ENCODE data around the gene ACTR8. TPM values are rescaled to one million over a fixed set of nuclear protein-coding genes. Genes with fewer than 3 reads are reported as not detected.

The ACTR8 gene
- total RNA-seq, 3 donors from 2014 or later (not counting 1 experiment from before 2014, with no cell fraction given) = 32.5 to 54.2 (median 41.5) TPM

DNA sequence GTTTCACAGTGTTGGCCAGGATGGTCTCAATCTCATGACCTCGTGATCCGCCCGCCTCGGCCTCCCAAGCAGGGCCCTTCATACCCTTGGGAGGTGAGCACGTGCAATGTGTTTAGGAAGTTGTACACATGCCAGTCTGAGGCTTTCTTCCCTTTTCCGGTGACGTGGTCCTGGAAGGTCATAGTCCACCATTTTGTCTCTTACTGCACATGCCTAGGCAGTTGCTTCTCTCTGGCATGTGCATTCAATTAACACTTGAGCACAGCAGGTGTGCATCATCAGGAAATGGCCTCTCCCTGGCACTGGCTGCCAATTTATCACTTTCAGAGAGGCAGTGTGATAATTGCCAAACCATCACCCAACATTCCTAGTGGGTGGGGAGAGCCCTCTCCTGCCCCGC is 31.4 kb upstream of the ACTR8 start:
- DNase-seq (no peak), ATAC-seq (no peak)
- Mint-ChIP-seq H3K9me3 (no peaks in the 10 kb centered on the region), H3K4me3 (no peak overlapping the region), H3K4me1 (no peaks in the 10 kb centered on the region), H3K36me3 (peaks cover 7% of the 10 kb centered on the region), H3K27ac (no peak overlapping the region), H3K27me3 (ENCODE audit: low read depth in 2 of 2) (peaks cover 39 to 59% of the 10 kb centered on the region in 2 donors)
- intact Hi-C loops (cut with micrococcal nuclease) = no loop called here
- TF ChIP-seq, protein P1, sequence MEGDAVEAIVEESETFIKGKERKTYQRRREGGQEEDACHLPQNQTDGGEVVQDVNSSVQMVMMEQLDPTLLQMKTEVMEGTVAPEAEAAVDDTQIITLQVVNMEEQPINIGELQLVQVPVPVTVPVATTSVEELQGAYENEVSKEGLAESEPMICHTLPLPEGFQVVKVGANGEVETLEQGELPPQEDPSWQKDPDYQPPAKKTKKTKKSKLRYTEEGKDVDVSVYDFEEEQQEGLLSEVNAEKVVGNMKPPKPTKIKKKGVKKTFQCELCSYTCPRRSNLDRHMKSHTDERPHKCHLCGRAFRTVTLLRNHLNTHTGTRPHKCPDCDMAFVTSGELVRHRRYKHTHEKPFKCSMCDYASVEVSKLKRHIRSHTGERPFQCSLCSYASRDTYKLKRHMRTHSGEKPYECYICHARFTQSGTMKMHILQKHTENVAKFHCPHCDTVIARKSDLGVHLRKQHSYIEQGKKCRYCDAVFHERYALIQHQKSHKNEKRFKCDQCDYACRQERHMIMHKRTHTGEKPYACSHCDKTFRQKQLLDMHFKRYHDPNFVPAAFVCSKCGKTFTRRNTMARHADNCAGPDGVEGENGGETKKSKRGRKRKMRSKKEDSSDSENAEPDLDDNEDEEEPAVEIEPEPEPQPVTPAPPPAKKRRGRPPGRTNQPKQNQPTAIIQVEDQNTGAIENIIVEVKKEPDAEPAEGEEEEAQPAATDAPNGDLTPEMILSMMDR (IDR thresholded peaks at IDR 0.05) = no peak
- no peaks in the 10 kb centered on the region for H3K9me3 ChIP-seq (ENCODE audit: control insufficient read depth, insufficient read depth, low read length)
- H3K4me3 ChIP-seq (ENCODE audit: low read length) = no peak overlapping the region
- 90% methylated on average over 6 of the region's 8 CpGs for WGBS (ENCODE audit: insufficient coverage)
- peaks cover 13% of the 10 kb centered on the region for H3K27me3 ChIP-seq (ENCODE audit: control insufficient read depth, insufficient read depth, low read length)
- H3K4me1 ChIP-seq (ENCODE audit: control insufficient read depth, insufficient read depth, low read length) = no peaks in the 10 kb centered on the region
- no peak overlapping the region for H3K27ac ChIP-seq (ENCODE audit: low read length)
- H3K36me3 ChIP-seq (ENCODE audit: control insufficient read depth, insufficient read depth, low read length) = no peaks in the 10 kb centered on the region

DNA sequence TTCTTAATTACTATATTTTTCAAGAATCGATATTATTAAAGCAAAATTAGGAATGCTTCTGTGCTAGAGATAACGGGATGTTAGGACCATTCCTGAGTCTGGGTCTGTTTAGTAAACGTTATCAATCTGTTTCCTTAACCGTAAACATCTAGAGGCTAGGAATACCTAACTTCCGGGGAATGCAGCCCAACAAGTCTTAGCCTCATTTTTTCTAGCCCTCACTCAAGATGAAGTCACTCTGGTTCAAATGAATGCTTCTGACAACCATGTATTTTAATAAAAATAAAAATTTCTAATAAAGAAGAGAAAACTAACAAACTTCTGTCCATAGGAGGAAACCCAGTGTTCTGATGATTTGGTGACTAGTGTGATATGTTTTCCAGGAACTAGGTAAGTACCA is 20.8 kb upstream of the ACTR8 start:
- H3K4me1 ChIP-seq (ENCODE audit: control insufficient read depth, insufficient read depth, low read length) = no peaks in the 10 kb centered on the region
- Mint-ChIP-seq H3K4me3 (no peak overlapping the region), H3K27me3 (ENCODE audit: low read depth in 2 of 2) (peaks cover 34 to 69% of the 10 kb centered on the region in 2 donors), H3K36me3 (no peaks in the 10 kb centered on the region), H3K27ac (no peak overlapping the region), H3K4me1 (no peaks in the 10 kb centered on the region), H3K9me3 (peaks cover 0 to 3% of the 10 kb centered on the region in 2 donors)
- H3K27me3 ChIP-seq (ENCODE audit: control insufficient read depth, insufficient read depth, low read length) = peaks cover 7% of the 10 kb centered on the region
- intact Hi-C loops (cut with micrococcal nuclease) = no loop called here
- no peak overlapping the region for H3K27ac ChIP-seq (ENCODE audit: low read length)
- H3K36me3 ChIP-seq (ENCODE audit: control insufficient read depth, insufficient read depth, low read length) = no peaks in the 10 kb centered on the region
- no peak for DNase-seq
- H3K9me3 ChIP-seq (ENCODE audit: control insufficient read depth, insufficient read depth, low read length) = no peaks in the 10 kb centered on the region
- 71% methylated on average over 4 of the region's 5 CpGs for WGBS (ENCODE audit: insufficient coverage)
- no peak overlapping the region for H3K4me3 ChIP-seq (ENCODE audit: low read length)
- TF ChIP-seq, protein P1 (IDR thresholded peaks at IDR 0.05) = no peak
- ATAC-seq = no peak

DNA sequence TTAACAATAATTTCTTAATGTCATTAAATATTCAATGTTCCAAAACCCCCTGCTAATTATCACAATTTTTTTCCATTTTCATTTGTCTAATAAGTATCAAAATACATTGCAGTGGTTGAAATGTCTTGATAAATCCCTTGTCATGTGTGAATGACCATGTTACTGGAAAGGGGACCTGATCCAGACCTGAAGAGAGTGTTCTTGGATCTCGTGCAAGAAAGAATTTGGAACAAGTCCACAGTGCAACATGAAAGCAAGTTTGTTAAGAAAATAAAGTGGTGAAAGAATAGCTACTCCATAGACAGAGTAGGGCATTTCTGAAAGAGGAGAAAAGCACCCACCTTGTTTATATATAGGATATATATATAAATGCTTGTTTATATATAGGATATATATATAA is 20.1 kb upstream of the ACTR8 start:
- Mint-ChIP-seq H3K36me3 (no peaks in the 10 kb centered on the region), H3K4me1 (no peaks in the 10 kb centered on the region), H3K4me3 (no peak overlapping the region), H3K9me3 (peaks cover 0 to 3% of the 10 kb centered on the region in 2 donors), H3K27me3 (ENCODE audit: low read depth in 2 of 2) (peaks cover 34 to 67% of the 10 kb centered on the region in 2 donors), H3K27ac (no peak overlapping the region)
- 73% methylated on average over 1 of the region's 1 CpG for WGBS (ENCODE audit: insufficient coverage)
- intact Hi-C loops (cut with micrococcal nuclease) = no loop called here
- DNase-seq (no peak), ATAC-seq (no peak)
- H3K27me3 ChIP-seq (ENCODE audit: control insufficient read depth, insufficient read depth, low read length) = peaks cover 14% of the 10 kb centered on the region
- H3K36me3 ChIP-seq (ENCODE audit: control insufficient read depth, insufficient read depth, low read length) = no peaks in the 10 kb centered on the region
- H3K27ac ChIP-seq (ENCODE audit: low read length) = no peak overlapping the region
- no peaks in the 10 kb centered on the region for H3K4me1 ChIP-seq (ENCODE audit: control insufficient read depth, insufficient read depth, low read length)
- TF ChIP-seq, protein P1 (IDR thresholded peaks at IDR 0.05) = no peak
- H3K9me3 ChIP-seq (ENCODE audit: control insufficient read depth, insufficient read depth, low read length) = no peaks in the 10 kb centered on the region
- no peak overlapping the region for H3K4me3 ChIP-seq (ENCODE audit: low read length)

DNA sequence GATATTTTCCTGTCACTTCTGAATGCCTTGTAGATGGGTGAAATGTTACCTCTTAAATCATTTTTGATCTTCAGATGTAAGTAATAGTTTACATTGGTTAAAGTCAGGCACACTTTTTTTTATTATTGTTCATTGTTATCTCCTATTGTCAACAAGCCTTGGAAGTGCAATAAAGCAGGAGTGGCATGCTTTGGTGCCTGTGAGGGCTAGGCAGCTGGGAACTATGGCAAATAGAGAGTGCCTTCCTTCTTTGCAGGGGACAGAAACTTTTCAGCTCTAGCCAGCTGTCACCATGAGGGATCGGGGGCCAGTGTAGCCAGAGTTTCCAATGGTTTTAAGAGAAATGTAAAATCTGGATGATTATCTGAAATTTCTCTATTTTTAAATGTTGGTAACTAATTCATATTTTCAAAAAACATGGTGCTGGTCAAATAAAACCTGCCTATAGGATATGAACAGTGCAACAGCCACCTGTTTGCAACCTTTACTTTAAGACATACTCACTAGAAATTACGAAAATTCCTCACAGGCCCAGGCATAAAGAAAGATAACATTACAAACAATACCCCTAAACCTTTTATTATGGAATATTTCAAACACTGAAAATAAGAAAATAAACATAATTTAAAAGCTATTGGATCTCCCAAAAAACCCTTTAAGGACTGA is 18.8 kb upstream of the ACTR8 start:
- Histone ChIP-seq H3K4me1 (ENCODE audit: control insufficient read depth, insufficient read depth, low read length) (no peaks in the 10 kb centered on the region), H3K27me3 (ENCODE audit: control insufficient read depth, insufficient read depth, low read length) (peaks cover 18% of the 10 kb centered on the region), H3K27ac (ENCODE audit: low read length) (no peak overlapping the region), H3K9me3 (ENCODE audit: control insufficient read depth, insufficient read depth, low read length) (no peaks in the 10 kb centered on the region), H3K4me3 (ENCODE audit: low read length) (no peak overlapping the region), H3K36me3 (ENCODE audit: control insufficient read depth, insufficient read depth, low read length) (no peaks in the 10 kb centered on the region)
- no peak overlapping the region for H3K4me3 Mint-ChIP-seq
- H3K27ac Mint-ChIP-seq = no peak overlapping the region
- H3K27me3 Mint-ChIP-seq (ENCODE audit: low read depth in 2 of 2) = peaks cover 28 to 65% of the 10 kb centered on the region in 2 donors
- intact Hi-C loops (cut with micrococcal nuclease) = no loop called here
- no peaks in the 10 kb centered on the region for H3K4me1 Mint-ChIP-seq
- no peaks in the 10 kb centered on the region for H3K36me3 Mint-ChIP-seq
- no peaks in the 10 kb centered on the region for H3K9me3 Mint-ChIP-seq
- 93% methylated on average over 2 of the region's 2 CpGs for WGBS (ENCODE audit: insufficient coverage)
- TF ChIP-seq, protein P1 (IDR thresholded peaks at IDR 0.05) = no peak
- DNase-seq (no peak), ATAC-seq (no peak)

All from natural killer cell (primary cell).